HL-60/S4 treated with retinoic acid at 250 ng/mL for 4 days and 3 days (cell line): ENCODE data around the gene NDC1.
"Not testable (repeated sequence)": the region's sequence is repeated elsewhere in the genome, so short reads cannot be mapped to it uniquely, and the experiment has no call there.

Source experiments
- in situ Hi-C: fragments of 300-500 bp; cut with MboI; formaldehyde crosslinking; loops from 2 replicates; pipeline ENCODE4 v1.7.0; 2022; ENCODE audit warnings: low sequenced_read_pairs

Gene NDC1

DNA sequence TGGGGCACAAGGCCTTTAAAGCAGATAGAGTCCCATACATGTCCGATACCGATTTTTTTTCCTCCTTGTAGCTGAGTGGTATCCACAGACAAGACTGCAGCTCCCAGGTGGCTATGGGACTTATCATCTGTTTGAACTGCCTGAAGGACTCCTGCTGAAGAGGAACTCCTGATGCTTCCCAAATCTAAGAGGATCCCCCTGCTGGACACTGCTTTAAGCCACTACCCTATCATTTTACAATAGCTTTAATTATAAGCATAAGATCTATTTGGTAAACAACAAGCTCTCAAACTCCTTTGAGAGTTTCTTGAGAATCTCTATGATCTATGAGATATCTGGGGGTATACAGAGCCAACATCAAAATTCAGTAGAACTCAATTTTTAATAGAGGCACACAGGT lies 11.7 kb downstream of the NDC1 start:
- in situ Hi-C loops = no loop called here

DNA sequence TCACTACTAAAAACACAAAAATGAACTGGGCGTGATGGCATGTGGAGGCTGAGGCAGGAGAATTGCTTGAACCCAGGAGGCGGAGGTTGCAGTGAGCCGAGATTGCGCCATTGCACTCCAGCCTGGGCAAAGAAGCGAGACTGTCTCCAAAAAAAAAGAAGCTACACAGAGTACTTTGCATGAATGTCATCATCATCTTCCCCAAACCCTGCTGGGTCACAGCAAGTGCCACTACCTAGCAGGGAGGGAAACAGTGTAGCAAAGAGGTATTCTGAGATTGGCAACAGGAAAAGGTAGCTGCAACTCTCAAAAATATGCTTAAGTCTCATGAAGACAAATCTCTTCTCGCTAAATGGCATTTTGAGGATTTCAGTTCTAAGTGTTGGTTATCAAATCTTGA lies 12.8 kb downstream of the NDC1 start:
- in situ Hi-C loops = no loop called here

DNA sequence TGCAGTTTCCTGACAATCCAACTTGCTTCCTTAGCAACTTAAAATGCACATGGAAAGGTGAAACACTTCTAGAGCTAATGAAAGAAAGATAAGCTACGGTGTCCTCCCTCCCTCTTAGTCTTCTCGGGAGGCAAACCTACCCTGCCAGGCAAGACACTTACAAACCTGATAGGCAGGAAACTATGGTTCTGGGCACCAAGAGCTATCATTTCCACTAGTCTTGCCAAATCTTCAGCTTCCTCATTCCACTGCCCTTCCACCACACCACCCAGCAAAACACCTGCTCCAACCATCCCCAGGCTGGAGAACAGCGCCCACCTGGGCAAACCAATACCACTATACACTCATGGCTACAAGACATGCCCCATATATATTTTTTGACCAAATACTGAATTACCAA lies 15.2 kb downstream of the NDC1 start:
- in situ Hi-C loops = no loop called here

DNA sequence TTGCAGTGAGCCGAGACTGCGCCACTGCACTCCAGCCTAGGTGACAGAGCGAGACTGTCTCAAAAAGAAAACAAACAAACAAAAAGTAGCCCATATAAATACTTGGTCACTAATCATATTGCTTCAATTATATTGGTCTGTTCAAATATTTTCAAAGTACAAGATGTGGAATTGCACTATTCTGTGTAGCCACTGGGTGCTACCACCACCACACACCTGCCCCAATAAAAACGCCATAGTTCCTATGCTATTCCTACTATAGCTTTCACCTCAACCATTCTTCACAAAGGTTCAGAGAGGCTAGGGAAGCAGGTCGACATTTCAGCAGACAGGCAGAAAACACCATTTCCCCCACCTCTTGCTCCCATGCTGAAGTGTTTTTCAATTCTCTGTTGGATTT lies 16.7 kb downstream of the NDC1 start:
- in situ Hi-C loops = no loop called here

DNA sequence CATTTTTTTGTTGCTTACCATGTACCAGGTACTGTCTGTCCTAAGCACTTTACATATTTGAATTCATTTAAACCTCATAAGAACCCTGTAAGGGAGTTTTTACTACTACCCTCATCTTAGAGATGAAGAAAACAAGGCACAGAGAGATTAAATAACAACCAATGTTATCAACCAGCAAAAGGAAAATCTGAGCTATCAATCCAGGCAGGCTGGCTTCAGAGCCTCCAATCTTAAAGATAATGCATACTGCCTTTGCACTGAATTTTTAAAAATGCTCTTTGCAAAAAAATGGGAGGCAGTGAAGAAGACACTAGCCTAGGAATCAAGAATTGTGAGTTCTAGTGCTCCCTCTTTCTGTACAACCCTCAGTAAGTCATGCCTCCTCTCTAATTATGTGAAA lies 18.7 kb downstream of the NDC1 start:
- in situ Hi-C loops = no loop called here

DNA sequence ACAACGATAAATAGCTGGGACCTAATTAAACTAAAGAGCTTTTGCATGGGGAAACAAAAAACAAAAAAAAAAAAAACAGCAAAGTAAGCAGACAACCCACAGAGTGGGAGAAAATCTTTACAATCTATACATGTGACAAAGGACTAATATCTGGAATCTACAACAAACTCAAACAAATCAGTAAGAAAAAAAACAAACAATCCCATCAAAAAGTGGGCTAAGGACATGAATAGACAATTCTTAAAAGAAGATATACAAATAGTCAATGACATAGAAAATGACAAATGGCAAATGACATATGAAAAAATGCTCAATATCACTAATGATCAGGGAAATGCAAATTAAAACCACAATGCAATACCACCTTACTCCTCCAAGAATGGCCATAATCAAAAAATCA lies 21.5 kb downstream of the NDC1 start:
- in situ Hi-C loops = not testable (repeated sequence)

DNA sequence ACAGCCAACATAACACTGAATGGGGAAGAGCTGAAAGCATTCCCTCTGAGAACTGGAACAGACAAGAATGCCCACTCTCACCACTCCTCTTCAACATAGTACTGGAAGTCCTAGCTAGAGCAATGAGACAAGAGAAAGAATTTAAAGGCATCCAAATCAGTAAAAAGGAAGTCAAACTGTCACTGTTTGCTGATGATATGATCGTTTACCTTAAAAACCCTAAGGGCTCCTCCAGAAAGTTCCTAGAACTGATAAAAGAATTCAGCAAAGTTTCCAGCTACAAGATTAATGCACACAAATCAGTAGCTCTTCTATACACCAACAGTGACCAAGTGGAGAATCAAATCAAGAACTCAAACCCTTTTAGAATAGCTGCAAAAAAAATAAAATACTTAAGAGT lies 22.6 kb downstream of the NDC1 start:
- in situ Hi-C loops = not testable (repeated sequence)

DNA sequence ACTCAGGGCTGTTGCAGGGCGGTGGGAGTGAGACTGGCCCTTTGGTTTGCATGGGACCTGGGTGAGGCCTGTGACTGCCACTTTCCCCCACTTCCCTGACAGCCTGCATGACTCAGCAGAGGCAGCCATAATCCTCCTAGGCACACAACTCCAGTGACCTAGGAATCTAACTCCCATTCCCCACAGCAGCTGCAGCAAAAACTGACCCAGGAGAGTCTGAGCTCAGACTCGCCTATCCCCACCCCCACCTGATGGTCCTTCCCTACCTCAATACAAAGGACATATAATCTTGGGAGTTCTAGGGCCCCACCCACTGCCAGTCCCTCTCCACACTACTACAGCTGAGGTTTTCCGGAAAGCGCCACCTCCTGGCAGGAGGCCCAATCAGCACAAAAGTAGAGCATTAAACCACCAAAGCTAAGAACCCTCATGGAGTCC lies 26.7 kb downstream of the NDC1 start:
- in situ Hi-C loops = no loop called here

DNA sequence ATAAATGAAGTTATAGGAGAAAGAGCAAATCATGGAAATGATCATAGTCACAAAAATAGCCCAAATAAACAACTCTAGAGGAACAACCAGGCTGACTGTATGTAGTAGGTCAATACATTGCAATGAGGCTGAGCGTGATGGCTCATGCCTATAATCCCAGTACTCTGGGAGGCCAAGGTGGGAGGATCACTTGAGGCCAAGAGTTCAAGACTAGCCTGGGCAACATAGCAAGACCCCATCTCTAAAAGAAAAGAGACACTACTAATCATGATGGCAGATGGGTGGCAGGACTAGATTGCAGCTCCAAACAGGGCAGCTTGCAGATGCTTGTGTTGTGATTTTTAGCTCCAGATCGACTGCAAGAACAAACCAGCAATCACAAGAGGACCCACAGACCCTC lies 27.6 kb downstream of the NDC1 start:
- in situ Hi-C loops = no loop called here

DNA sequence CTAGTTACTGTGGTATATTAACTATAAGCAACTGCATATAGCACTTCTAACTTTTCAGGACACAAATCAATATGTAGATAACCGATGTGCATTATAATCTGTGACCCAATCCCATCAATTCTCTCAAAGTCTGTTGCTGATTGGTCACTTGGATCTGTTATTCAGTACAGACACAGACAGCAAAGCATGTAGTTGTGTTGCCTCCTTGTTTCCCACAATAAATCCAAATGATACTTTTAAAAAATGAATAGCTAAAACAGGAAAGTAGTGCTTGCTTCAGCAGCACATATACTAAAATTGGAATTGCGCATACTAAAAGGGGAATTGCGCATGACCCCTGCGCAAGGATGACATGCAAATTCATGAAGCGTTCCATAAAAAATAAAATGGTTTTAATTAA lies 28.1 kb downstream of the NDC1 start:
- in situ Hi-C loops = no loop called here

DNA sequence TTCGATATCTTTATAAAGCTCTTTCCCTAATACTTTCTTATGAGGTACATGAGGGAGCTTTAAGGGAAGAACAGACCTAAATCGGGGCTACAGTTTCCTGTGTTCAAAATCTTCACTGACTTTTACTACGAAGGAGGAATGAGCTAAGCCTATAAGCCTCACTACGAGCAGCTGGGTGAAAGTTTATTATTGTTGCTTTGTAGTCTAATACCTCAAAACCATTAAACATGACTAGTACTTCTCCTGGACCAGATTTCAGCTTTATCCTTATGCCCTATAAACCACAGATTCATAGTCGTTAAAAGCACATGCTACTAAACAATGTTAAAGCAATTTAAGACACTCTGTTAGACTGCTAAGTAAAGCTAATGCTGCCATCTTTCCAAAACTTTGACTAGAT lies 30.2 kb downstream of the NDC1 start:
- in situ Hi-C loops = no loop called here

DNA sequence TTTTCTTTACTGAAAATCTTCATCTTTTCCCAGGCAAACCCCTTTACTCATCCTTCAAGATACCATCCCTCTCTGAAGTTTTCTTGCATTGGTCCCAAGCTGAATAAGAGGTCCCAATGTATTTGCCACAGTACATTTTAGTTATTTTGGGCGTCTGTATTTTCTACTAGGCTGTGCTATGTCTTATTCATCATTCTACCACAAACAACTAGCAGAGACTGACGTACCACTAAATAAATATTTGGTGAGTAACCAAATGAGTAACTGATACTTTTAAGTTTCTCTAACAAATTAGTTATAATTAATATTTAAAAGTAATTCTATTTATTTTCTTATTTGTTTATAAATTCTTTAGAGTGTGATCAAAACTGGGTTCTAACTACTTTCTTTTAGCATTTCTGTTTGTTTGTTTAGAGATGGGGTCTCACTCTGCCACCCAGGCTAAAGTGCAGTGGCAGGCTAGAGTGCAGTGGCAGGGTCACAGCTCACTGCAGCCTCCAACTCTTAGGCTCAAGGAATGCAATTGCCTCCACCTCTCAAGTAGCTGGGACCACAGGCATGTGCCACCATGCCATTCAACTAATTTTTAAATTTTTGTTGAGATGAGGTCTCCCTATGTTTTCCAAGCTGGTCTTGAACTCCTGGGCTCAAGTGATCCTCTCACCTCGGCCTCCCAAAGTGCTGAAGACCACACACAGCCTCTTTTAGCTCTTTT lies 33.1 kb downstream of the NDC1 start:
- in situ Hi-C loops = no loop called here

DNA sequence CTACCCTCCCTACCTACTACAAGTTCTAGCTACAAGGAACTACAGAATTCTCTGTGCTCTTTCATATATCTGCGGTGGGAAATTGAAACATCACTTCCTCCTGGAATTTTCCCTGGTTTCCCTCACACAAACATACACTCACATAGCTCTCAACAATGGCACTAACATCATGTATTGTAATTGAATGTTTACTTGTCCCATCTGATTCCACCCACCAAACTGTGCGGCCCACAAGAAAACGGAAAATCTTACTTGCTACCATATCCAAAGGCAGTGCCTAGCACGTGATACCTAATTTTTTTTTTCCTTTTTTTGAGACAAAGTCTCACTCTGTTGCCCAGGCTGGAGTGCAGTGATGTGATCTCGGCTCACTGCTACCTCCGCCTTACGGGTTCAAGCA lies 33.9 kb downstream of the NDC1 start:
- in situ Hi-C loops = no loop called here

DNA sequence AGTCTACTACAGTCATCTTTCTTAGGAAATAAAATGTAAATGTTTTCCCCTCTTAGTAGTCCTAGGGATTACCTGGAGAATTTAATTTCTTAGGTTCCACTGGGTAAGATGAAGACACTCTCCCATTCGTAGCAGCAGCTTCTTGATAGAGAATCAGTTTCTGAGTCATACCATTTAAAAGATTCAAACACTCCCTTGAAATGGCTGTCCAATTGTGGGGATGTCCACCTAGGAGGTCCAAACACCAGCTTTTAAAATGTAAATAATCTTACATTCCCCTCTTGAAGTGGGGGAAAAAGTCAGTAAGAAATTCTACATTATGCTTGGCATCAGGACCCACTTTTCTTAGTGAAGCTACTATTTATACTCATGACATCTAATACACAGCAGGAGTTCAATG lies 37.5 kb downstream of the NDC1 start:
- in situ Hi-C loops = no loop called here

DNA sequence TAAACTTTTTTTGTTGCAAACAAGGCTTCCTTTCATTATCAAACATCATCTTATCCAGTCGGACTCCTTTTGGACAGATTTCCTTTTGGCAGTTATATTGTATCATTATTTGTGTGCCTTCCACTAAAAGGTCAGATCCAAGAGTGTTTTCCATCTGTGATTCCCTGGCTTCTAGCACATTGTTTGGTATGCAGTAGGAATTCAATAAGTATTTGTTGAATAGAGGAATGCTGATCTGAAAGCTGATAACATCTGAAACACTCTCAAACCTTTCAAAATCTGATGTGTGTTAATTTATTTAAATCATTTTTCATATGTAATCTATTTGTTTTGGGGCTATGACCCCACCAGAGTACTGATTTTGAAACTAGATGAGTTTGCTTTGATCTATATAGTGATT lies 39.0 kb downstream of the NDC1 start:
- in situ Hi-C loops = no loop called here

DNA sequence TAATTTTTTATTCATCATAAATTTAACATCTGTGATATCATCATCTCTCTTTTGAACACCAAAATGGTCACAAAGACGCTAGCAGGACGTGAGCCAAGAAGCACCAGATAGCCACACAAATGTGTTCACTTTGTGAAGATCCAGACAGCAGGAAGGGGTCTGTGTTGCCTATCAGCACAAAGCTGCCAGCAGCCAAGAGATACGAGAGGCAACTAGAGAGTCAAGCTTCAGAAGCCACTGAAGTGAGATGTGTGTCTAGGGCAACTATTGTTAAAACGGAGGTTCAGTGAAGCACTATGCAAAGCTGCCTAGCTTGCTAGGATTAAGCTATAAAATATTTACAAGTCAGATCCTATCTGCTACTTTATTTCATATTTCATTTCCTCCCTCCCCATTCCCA lies 45.3 kb downstream of the NDC1 start:
- in situ Hi-C loops = no loop called here

DNA sequence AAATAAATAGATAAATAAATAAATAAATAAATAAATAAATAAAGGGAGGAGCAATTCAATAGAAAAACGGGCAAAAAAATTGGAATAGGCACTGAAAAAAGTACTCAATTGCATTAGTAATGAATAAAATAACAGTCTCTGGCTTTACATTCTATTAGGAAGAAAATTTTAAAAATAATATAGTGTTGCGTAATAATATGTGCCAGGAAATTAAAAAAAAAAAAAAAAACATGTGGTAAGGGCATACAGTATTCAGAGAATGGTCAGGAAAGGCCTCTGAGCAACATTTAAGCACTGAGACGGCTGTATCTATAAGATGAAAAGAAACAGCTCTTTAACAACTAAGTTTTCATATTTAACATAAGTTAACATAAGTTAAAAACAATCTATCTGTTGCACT lies 50.4 kb downstream of the NDC1 start:
- in situ Hi-C loops = no loop called here

DNA sequence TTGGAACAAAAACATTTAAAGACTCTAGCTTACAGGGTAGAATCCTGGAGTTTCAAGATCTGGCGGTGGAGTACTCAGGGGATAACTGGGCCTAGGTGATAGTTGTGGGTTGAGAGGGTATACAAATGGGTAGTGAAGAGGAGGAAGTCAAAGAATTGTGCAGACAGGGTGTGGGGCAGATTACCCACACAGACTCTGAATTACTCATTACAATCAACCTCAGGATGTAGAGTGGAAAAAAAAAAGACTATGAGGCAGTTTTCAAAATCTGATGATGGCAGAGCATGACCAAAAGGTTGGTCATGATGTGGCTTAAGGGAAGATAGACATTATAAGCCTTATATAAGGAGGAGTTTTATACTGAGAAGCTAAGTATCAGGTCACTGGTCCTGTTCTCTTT lies 55.0 kb downstream of the NDC1 start:
- in situ Hi-C loops = no loop called here

DNA sequence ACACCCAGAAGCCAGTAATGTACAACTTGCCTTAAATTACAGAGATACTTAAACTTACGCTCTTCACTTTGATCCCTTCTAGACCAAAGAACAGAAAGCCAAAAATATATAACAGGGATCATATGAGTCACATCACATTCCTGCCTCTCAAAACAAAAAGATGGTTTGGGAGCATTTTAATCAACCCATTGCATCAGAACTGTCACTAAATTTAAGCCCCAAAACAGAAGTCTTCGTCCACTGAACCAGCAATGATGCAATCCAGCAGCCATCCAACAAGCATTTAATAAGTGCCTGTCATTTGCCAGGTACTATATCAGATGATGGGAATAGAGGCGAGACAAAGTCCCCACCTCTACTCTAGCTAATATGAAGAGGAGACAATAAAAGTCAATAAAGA lies 56.4 kb downstream of the NDC1 start:
- in situ Hi-C loops = no loop called here

DNA sequence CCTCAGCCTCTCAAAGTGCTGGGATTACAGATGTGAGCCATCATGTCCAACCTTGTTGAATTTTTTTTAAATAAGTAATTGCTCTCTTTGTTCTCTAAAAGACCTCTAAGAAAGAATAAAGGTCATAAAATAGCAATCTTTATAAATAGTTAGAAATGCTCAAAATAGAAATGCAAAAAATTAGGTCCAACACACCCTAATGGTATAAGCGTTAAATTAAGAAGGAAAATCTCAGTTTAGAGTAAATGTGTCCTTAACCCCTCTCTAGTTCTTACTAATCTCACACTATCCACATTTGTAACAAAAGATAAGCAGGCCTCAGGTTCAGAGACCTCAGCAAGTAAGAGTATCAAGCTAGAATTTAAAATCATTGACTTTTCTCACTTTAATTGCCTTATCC lies 60.8 kb downstream of the NDC1 start:
- in situ Hi-C loops = no loop called here

DNA sequence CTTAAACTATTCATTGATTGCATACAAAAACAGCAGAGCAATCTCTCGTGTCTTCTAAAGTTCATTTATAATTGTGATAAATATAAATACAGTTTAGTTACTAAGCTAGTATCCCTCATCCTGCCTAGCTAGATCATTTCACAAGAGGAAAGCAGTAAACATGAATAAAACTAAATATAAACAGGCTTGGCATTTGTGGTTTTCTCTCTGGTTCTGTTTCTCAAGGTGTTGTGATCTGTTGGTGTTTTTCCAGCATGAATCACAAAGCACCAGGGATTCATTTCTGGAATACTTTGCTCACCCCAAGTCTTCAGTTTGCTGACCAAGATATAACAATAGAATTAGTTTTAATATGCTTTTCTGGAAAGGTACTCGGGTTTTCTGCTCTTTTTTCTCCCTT lies 66.4 kb downstream of the NDC1 start:
- in situ Hi-C loops = no loop called here

DNA sequence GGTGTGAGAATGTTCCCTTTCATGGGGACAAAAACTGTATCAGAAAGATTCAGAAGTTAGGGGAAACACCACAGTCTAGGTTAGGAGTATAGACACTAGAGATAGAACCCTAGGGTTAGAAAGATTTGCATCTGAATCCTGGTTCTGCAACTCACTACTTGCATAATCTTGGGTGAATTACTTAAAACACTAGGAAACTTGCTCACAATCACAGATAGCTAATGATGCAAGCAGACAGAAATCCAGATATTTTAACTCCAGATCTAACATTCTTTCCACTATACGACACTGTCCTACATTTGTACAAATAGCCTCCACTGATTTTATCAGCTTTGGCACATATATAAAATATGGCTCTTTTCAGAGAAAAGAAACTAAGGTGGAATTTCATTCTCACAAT lies 68.3 kb downstream of the NDC1 start:
- in situ Hi-C loops = no loop called here

DNA sequence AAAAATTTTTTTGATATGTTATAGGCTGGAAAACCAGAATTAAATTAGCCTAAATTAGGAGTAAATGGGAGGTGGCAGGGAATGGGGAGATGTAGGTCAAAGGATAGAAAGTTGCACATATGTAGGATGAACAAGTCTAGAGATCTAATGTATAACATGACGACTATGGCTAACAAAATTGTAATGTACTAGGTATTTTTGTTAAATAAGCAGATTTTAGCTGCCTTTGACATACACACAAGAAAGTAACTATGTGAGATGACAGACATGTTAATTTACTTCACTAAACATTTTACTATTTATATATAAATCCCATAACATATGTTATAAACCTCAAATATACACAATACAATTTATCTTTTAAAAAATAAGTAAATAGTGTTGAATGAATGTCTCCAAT lies 68.9 kb downstream of the NDC1 start:
- in situ Hi-C loops = no loop called here
